GM12878 (cell line): ENCODE results near the gene YY1.

ENCODE experiments used
- EGR1 ChIP-seq, 2 experiments: IDR thresholded peaks; 1 replicate in 1 of 2; 2 replicates in 1 of 2; pipeline ENCODE4 v1.6.1; 2011 to 2012; ENCODE audit warnings: low read depth in 2 of 2, low read length in 2 of 2, borderline replicate concordance in 1 of 2, mild to moderate bottlenecking in 1 of 2, moderate library complexity in 1 of 2
- EZH2 ChIP-seq: IDR thresholded peaks from 2 replicates; pipeline ENCODE4 v1.6.1; 2012; ENCODE audit warnings: low read depth, mild to moderate bottlenecking, control low read depth, inconsistent platforms, low read length, borderline replicate concordance; ENCODE audit not compliant: control insufficient read depth
- JUND ChIP-seq: IDR thresholded peaks from 2 replicates; pipeline ENCODE4 v1.6.1; 2012; ENCODE audit warnings: low read depth, mild to moderate bottlenecking, low read length, improper control_type of control experiment, moderate library complexity
- POU2F2 ChIP-seq: IDR thresholded peaks from 3 replicates; pipeline ENCODE4 v1.6.1; 2011; ENCODE audit warnings: low read depth, mild to moderate bottlenecking, low read length, borderline replicate concordance
- SIX5 ChIP-seq: IDR thresholded peaks from 2 replicates; pipeline ENCODE4 v1.6.1; 2011; ENCODE audit warnings: mild to moderate bottlenecking, low read depth, low read length, moderate library complexity; ENCODE audit not compliant: severe bottlenecking
- SP1 ChIP-seq: IDR thresholded peaks from one replicate; pipeline ENCODE4 v1.6.1; 2011; ENCODE audit warnings: low read depth, low read length
- SRF ChIP-seq, 2 experiments: IDR thresholded peaks; 2 replicates each; pipeline ENCODE4 v1.6.1; 2011; ENCODE audit warnings: low read depth in 2 of 2, low read length in 2 of 2, mild to moderate bottlenecking in 1 of 2, moderate library complexity in 1 of 2
- TAF1 ChIP-seq: IDR thresholded peaks from 2 replicates; pipeline ENCODE4 v1.6.1; 2011; ENCODE audit warnings: mild to moderate bottlenecking, low read depth, low read length, borderline replicate concordance
- TF ChIP-seq, protein P1 (sequence below), 3 experiments: IDR thresholded peaks in 2 of 3; conservative IDR thresholded peaks in 1 of 3; 2 replicates each; pipeline ENCODE4 v1.5.1; 2011; ENCODE audit warnings: low read depth in 3 of 3, low read length in 3 of 3, mild to moderate bottlenecking in 3 of 3, control low read depth in 2 of 3, moderate library complexity in 2 of 3, inconsistent platforms in 1 of 3, mixed read lengths in 1 of 3; ENCODE audit not compliant: control insufficient read depth in 2 of 3, insufficient read depth in 1 of 3; ENCODE audit errors: extremely low read depth in 1 of 3
- TF ChIP-seq, protein P2 (sequence below): fragments of 450-650 bp; formaldehyde crosslinking; IDR thresholded peaks from 2 replicates; pipeline ENCODE4 v1.5.0; 2022; ENCODE audit warnings: mild to moderate bottlenecking, missing genetic modification characterization
- TF ChIP-seq, protein P3 (sequence below): fragments of 450-650 bp; formaldehyde crosslinking; IDR thresholded peaks from 2 replicates; pipeline ENCODE4 v1.4.0; 2022; ENCODE audit warnings: mild to moderate bottlenecking, moderate library complexity

DNA sequence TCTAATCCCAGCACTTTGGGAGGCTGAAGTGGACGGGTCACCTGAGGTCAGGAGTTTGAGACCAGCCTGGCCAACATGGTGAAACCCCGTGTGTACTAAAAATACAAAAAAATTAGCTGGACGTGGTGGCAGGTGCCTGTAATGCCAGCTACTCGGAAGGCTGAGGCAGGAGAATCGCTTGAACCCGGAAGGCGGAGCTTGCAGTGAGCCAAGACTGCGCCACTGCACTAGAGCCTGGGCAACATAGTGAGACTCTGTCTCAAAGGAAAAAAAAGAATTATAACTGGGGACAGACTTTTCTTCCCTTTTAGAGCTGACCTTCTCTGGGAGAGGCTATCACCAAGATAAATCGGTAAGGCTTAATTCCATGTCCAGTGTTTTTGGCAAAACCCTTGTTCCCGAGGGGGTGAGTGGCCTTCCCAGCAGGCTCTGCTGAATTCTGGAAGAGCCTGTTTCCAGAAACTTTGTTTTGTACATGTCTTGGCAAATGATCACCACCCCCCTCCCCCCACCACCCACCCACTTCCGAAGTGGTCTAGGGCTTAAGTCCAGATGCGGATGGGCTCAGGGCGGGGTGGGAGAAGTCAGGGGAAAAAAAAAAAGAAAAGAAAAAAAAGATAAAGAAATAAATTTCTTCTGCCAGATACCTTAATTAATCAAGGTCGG is 47.2 kb upstream of the YY1 start:
- TF ChIP-seq TAF1 (no peak), SRF (IDR thresholded peaks at IDR 0.05; ENCODE audit: low read depth in 2 of 2, low read length in 2 of 2) (no peak), EZH2 (no peak), SIX5 (no peak), SP1 (no peak), EGR1 (IDR thresholded peaks at IDR 0.05; ENCODE audit: borderline replicate concordance in 1 of 2, low read depth in 2 of 2, low read length in 2 of 2) (no peak), POU2F2 (no peak), JUND (no peak)
- TF ChIP-seq, protein P1, sequence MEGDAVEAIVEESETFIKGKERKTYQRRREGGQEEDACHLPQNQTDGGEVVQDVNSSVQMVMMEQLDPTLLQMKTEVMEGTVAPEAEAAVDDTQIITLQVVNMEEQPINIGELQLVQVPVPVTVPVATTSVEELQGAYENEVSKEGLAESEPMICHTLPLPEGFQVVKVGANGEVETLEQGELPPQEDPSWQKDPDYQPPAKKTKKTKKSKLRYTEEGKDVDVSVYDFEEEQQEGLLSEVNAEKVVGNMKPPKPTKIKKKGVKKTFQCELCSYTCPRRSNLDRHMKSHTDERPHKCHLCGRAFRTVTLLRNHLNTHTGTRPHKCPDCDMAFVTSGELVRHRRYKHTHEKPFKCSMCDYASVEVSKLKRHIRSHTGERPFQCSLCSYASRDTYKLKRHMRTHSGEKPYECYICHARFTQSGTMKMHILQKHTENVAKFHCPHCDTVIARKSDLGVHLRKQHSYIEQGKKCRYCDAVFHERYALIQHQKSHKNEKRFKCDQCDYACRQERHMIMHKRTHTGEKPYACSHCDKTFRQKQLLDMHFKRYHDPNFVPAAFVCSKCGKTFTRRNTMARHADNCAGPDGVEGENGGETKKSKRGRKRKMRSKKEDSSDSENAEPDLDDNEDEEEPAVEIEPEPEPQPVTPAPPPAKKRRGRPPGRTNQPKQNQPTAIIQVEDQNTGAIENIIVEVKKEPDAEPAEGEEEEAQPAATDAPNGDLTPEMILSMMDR (IDR thresholded peaks at IDR 0.05 in 2 of 3, conservative IDR thresholded peaks at IDR 0.05 in 1 of 3; ENCODE audit: control insufficient read depth in 2 of 3, extremely low read depth in 1 of 3, insufficient read depth in 1 of 3, low read depth in 3 of 3, low read length in 3 of 3) = no peak
- TF ChIP-seq, protein P2, sequence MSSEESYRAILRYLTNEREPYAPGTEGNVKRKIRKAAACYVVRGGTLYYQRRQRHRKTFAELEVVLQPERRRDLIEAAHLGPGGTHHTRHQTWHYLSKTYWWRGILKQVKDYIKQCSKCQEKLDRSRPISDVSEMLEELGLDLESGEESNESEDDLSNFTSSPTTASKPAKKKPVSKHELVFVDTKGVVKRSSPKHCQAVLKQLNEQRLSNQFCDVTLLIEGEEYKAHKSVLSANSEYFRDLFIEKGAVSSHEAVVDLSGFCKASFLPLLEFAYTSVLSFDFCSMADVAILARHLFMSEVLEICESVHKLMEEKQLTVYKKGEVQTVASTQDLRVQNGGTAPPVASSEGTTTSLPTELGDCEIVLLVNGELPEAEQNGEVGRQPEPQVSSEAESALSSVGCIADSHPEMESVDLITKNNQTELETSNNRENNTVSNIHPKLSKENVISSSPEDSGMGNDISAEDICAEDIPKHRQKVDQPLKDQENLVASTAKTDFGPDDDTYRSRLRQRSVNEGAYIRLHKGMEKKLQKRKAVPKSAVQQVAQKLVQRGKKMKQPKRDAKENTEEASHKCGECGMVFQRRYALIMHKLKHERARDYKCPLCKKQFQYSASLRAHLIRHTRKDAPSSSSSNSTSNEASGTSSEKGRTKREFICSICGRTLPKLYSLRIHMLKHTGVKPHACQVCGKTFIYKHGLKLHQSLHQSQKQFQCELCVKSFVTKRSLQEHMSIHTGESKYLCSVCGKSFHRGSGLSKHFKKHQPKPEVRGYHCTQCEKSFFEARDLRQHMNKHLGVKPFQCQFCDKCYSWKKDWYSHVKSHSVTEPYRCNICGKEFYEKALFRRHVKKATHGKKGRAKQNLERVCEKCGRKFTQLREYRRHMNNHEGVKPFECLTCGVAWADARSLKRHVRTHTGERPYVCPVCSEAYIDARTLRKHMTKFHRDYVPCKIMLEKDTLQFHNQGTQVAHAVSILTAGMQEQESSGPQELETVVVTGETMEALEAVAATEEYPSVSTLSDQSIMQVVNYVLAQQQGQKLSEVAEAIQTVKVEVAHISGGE (CRISPR knock-in tag) = no peak
- TF ChIP-seq, protein P3, sequence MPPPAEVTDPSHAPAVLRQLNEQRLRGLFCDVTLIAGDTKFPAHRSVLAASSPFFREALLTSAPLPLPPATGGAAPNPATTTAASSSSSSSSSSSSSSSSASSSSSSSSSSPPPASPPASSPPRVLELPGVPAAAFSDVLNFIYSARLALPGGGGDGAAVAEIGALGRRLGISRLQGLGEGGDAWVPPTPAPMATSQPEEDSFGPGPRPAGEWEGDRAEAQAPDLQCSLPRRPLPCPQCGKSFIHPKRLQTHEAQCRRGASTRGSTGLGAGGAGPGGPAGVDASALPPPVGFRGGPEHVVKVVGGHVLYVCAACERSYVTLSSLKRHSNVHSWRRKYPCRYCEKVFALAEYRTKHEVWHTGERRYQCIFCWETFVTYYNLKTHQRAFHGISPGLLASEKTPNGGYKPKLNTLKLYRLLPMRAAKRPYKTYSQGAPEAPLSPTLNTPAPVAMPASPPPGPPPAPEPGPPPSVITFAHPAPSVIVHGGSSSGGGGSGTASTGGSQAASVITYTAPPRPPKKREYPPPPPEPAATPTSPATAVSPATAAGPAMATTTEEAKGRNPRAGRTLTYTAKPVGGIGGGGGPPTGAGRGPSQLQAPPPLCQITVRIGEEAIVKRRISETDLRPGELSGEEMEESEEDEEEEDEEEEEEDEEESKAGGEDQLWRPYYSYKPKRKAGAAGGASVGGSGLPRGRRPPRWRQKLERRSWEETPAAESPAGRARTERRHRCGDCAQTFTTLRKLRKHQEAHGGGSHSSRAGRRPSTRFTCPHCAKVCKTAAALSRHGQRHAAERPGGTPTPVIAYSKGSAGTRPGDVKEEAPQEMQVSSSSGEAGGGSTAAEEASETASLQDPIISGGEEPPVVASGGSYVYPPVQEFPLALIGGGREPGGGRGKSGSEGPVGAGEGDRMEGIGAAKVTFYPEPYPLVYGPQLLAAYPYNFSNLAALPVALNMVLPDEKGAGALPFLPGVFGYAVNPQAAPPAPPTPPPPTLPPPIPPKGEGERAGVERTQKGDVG (CRISPR knock-in tag) = no peak
